Caco-2 (cell line): ENCODE data around the gene SBF1. TPM values are rescaled to one million over a fixed set of nuclear protein-coding genes. Genes with fewer than 3 reads are reported as not detected.

Experiments used
- BruUV-seq: library from RNA; stranded (reverse); fragments of 400-500 nt; replicated peaks from 2 replicates; lab custom pipeline; 2021; lab: Mats Ljungman, UMichigan
- CTCF ChIA-PET: fragments of 300-600 bp; sonication (Branson Sonifier 250); formaldehyde crosslinking; loops from one replicate; lab custom pipeline; 2022; ENCODE audit warnings: antibody characterized with exemption; lab: Charles Lee
- POLR2A ChIA-PET: fragments of 300-600 bp; sonication (Branson Sonifier 250); formaldehyde crosslinking; loops from one replicate; lab custom pipeline; 2022; ENCODE audit warnings: antibody characterized with exemption; lab: Charles Lee
- DNase-seq, 2 experiments: peaks; one replicate each; pipeline versions ENCODE4 v3.0.0 to v3.0.0-alpha.2; 2020 to 2022
- H3K27me3 ChIP-seq: replicated peaks from 2 replicates; pipeline ENCODE4 v1.6.0; 2011; ENCODE audit warnings: low read length; ENCODE audit not compliant: control insufficient read depth, insufficient read depth
- H3K36me3 ChIP-seq: 2 replicates; pipeline ENCODE4 v1.5.1; 2011; ENCODE audit warnings: low read length; ENCODE audit not compliant: control insufficient read depth, insufficient read depth
- H3K4me1 ChIP-seq: fragments of 250-450 bp; sonication (Bioruptor Pico); 2 replicates; pipeline ENCODE4 v1.5.1; 2020; ENCODE audit warnings: mild to moderate bottlenecking
- H3K4me3 ChIP-seq: 2 replicates; pipeline ENCODE4 v1.5.1; 2011; ENCODE audit warnings: low read depth, mild to moderate bottlenecking, control low read depth, low read length
- H3K9me3 ChIP-seq: fragments of 250-450 bp; sonication (Bioruptor Pico); 2 replicates; pipeline ENCODE4 v1.5.1; 2020; ENCODE audit warnings: mild to moderate bottlenecking, moderate library complexity
- H3K27ac Mint-ChIP-seq: one replicate; pipeline ENCODE4 v1.8.0; 2022; ENCODE audit warnings: mixed read lengths; ENCODE audit not compliant: unreplicated experiment
- H3K27me3 Mint-ChIP-seq: one replicate; pipeline ENCODE4 v1.8.0; 2022; ENCODE audit warnings: mixed read lengths; ENCODE audit not compliant: insufficient read depth, unreplicated experiment
- H3K36me3 Mint-ChIP-seq: one replicate; pipeline ENCODE4 v1.8.0; 2022; ENCODE audit warnings: mild to moderate bottlenecking, mixed read lengths; ENCODE audit not compliant: insufficient read depth, unreplicated experiment
- H3K4me1 Mint-ChIP-seq: one replicate; pipeline ENCODE4 v1.8.0; 2022; ENCODE audit warnings: low read depth, mixed read lengths; ENCODE audit not compliant: unreplicated experiment
- H3K4me3 Mint-ChIP-seq: one replicate; pipeline ENCODE4 v1.8.0; 2022; ENCODE audit warnings: mild to moderate bottlenecking, moderate library complexity, mixed read lengths; ENCODE audit not compliant: unreplicated experiment
- H3K9me3 Mint-ChIP-seq: one replicate; pipeline ENCODE4 v1.8.0; 2022; ENCODE audit warnings: mixed read lengths; ENCODE audit not compliant: unreplicated experiment
- intact Hi-C: fragments of 100-400 bp; cut with micrococcal nuclease; formaldehyde crosslinking; loops from one replicate; pipeline ENCODE4 v1.10.0; 2022; ENCODE audit not compliant: unreplicated experiment
- total RNA-seq: library from RNA; stranded (reverse); gene quantifications from 2 replicates; pipeline ENCODE4 v1.2.3, GENCODE V29; 2022
- TF ChIP-seq, protein P1 (sequence below), 2 experiments: fragments of 200-600 bp in 1 of 2; IDR thresholded peaks; 1 replicate in 1 of 2; 2 replicates in 1 of 2; pipeline versions ENCODE4 v1.5.1 to v1.8.0; 2011 to 2022; ENCODE audit warnings: antibody characterized with exemption in 1 of 2, control low read depth in 1 of 2, inconsistent platforms in 1 of 2, low read depth in 1 of 2, low read length in 1 of 2, mild to moderate bottlenecking in 1 of 2, moderate library complexity in 1 of 2; ENCODE audit not compliant: insufficient read depth in 1 of 2, severe bottlenecking in 1 of 2, unreplicated experiment in 1 of 2

SBF1 gene
- total RNA-seq, 1 experiment from 2014 or later: 82.8 TPM

DNA sequence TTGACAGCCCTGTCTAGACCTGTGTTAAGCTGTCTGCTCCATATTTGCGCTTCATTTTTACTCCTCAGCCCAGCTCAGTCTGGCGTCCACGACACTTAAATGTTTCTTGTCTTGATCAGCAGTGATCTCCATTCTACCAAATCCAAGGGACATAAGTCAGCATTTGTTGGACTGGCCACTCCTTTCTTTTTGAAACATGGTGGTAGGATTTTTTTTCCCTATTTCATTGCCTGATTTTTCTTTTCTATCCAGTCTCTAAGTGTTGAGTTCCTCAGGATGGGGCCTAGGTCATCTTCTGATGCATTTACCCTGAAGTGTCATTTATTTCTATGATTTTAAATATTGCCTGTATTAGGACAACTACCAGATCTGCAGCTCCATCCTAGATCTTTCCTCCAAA is 34.1 kb upstream of the SBF1 start:
- DNase-seq: no peak
- Mint-ChIP-seq H3K36me3 (peaks cover 43% of the 10 kb centered on the region), H3K4me3 (peak overlapping the region; percentile 78), H3K4me1 (peaks cover 11% of the 10 kb centered on the region), H3K9me3 (no peaks in the 10 kb centered on the region), H3K27ac (peak overlapping the region; percentile 90), H3K27me3 (no peaks in the 10 kb centered on the region)
- Histone ChIP-seq H3K4me1 (peaks cover 5% of the 10 kb centered on the region; the same call in 1 of the 2 replicates), H3K27me3 (no peaks in the 10 kb centered on the region), H3K9me3 (no peaks in the 10 kb centered on the region), H3K36me3 (no peaks in the 10 kb centered on the region; the same call in 1 of the 2 replicates), H3K4me3 (peak overlapping the region; percentile 64)
- intact Hi-C loops: loop anchor here (10.0 kb wide), 1 partner anchor 114 kb away; no protein-coding TSS in a partner anchor
- TF ChIP-seq, protein P1, sequence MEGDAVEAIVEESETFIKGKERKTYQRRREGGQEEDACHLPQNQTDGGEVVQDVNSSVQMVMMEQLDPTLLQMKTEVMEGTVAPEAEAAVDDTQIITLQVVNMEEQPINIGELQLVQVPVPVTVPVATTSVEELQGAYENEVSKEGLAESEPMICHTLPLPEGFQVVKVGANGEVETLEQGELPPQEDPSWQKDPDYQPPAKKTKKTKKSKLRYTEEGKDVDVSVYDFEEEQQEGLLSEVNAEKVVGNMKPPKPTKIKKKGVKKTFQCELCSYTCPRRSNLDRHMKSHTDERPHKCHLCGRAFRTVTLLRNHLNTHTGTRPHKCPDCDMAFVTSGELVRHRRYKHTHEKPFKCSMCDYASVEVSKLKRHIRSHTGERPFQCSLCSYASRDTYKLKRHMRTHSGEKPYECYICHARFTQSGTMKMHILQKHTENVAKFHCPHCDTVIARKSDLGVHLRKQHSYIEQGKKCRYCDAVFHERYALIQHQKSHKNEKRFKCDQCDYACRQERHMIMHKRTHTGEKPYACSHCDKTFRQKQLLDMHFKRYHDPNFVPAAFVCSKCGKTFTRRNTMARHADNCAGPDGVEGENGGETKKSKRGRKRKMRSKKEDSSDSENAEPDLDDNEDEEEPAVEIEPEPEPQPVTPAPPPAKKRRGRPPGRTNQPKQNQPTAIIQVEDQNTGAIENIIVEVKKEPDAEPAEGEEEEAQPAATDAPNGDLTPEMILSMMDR (IDR thresholded peaks at IDR 0.05; ENCODE audit: insufficient read depth in 1 of 2, low read depth in 1 of 2, low read length in 1 of 2, severe bottlenecking in 1 of 2, unreplicated experiment in 1 of 2): no peak
- BruUV-seq: TSS peak; percentile 64
- POLR2A ChIA-PET: interaction anchor here (1.4 to 2.6 kb wide), 3 partner anchors 11 to 54 kb away, joined by 11 to 71 read pairs (median 14); partner anchors contain the start of genes SCO2 and SYCE3
- CTCF ChIA-PET: interaction anchor here (1.6 to 2.3 kb wide), 2 partner anchors 16 to 19 kb away, joined by 3 to 32 read pairs; partner anchors contain the start of gene SCO2

DNA sequence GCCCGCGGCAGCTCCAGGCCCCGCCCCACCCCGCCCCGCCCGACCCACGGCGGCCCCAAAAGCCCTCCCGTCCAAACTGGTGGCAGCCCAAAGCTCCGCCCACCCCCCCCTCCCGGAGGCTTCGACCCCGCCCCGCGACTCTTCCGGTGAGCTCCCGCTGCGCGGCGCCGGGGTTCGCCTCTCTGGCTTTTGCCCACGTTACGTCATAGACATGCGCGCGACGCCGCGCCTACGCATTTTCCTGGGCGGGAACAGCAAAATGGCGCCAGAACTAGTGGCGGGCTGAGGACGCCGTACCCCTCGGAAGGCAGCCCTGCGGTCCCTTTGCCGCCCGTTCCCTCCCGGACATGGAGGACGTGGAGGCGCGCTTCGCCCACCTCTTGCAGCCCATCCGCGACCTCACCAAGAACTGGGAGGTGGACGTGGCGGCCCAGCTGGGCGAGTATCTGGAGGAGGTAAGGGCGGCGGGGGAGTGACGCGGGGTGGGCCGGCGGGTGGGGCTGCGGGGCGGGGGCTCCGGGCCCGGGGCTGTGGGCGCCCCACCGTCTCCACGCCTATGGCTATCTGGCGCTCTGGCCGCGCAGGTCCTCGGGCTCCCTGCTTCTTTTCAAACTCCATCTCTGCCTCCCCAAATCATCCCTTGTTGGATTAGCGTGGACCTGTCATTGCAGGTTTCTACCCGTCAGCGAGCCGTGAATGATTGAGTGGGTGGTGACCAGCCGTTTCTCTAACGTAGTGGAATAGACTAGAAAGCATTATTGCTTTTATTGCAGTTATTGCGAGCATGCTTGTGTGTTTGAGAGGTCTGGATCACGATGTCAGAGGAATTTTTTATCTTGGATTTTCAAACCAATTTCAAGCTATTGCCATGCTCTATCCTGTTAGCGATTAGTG is 33.4 kb upstream of the SBF1 start, which contains the start of gene NCAPH2:
Gene NCAPH2 (plus strand): TSS at position 234 of the 894 bp plus-strand sequence. CDS start 114 bp downstream, at position 348.
- no peaks in the 10 kb centered on the region for H3K27me3 Mint-ChIP-seq
- intact Hi-C loops: loop anchor here (10.0 kb wide), 1 partner anchor 113 kb away; no protein-coding TSS in a partner anchor
- peaks cover 11% of the 10 kb centered on the region for H3K4me1 Mint-ChIP-seq
- H3K9me3 ChIP-seq: no peaks in the 10 kb centered on the region
- no TSS peak for BruUV-seq
- H3K4me1 ChIP-seq: peaks cover 5% of the 10 kb centered on the region; the same call in 1 of the 2 replicates
- H3K4me3 ChIP-seq: peak within 1 kb of the TSS; percentile 91
- ChIA-PET POLR2A (interaction anchor here (0.5 to 2.6 kb wide), 17 partner anchors 11 to 261 kb away, joined by 3 to 71 read pairs (median 3); partner anchors contain the start of genes ARSA, CHKB, MIOX and SCO2), CTCF (interaction anchor here (0.6 to 2.3 kb wide), 10 partner anchors 10 to 214 kb away, joined by 3 to 32 read pairs (median 4); partner anchors contain the start of genes SCO2 and SYCE3)
- H3K9me3 Mint-ChIP-seq: no peaks in the 10 kb centered on the region
- DNase-seq: peak; percentile 95 to 96
- peak within 1 kb of the TSS; percentile 93 for H3K4me3 Mint-ChIP-seq
- no peaks in the 10 kb centered on the region; the same call in 1 of the 2 replicates for H3K36me3 ChIP-seq
- TF ChIP-seq, protein P1 (IDR thresholded peaks at IDR 0.05; ENCODE audit: insufficient read depth in 1 of 2, low read depth in 1 of 2, low read length in 1 of 2, severe bottlenecking in 1 of 2, unreplicated experiment in 1 of 2): no peak
- H3K36me3 Mint-ChIP-seq: peaks cover 38% of the 10 kb centered on the region
- H3K27ac Mint-ChIP-seq: peak within 1 kb of the TSS; percentile 90
- no peaks in the 10 kb centered on the region for H3K27me3 ChIP-seq
